ENCODE measurements around the gene ANP32A. TPM values are rescaled to one million over a fixed set of nuclear protein-coding genes. Genes with fewer than 3 reads are reported as not detected.
"Not testable (repeated sequence)": the region's sequence is repeated elsewhere in the genome, so short reads cannot be mapped to it uniquely, and the experiment has no call there.

Gene ANP32A
- 261 TPM for polyA plus RNA-seq (2012; ENCODE audit: missing spikeins)

DNA sequence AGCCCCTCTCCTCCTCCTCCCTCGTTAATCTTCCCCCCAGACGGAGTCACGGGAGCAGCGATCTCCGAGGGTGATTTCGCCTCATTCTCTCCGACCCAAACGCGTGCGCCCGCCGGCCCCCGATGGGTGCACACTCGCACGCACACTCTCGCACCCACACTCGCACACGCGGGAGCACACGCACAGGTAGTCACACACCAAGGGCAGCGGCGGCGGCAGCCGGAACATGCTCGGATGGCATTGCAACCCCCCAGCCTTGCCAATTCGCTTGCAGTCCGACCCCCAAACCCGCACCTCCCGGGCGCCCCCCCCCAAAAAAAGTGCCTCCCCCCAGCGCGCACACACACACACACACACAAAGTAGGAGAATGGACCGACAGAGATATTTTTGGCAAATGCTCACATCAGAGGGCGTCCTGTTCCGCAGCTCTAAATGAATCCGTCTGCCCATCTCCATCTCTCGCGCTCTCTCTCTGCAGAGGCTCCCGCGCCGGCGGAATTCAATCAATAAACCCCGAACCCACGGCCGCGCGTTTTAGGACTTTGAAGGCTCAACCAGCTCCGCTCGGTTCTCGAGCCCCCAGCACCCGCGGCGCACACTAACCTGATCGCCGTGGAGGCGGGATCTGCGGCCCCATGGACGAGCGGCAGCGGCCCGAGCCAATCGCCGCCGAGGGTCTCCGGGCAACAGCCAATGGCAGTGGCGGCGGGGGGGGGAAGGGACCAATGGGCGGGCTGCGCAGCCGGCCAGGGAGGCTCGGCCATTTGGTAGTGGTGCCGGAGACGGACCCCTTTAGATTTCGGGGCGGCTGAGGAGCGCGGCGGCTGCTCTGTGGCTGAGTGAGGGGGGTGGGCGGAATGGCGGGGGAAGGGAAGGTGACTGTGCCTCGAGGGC lies at the start of gene ANP32A:
TSS of gene ANP32A (minus strand) at position 601 of the 895 bp plus-strand sequence. CDS start at position 457, 144 bp downstream.
- FAIRE-seq = peak; percentile 81
- DNase-seq (ENCODE audit: insufficient read length) = peak; percentile 97

DNA sequence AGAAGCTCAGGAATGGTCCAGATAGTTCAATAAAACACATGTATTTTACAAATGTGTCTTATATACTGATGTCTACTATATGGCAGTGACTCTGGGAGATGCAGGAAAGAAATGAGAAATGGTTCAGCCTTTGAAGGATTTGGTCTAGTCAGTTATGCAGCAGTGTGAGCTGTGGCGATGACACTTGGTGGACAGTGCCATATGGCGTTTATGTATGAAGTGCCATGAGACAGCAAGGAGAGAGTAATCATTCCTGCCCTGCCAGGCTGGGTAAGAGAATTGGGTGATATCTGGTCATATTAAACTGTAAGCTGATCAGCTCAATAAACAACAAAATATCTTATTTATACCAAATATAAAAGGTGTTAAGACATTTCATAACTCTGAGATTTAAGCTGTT lies 47.6 kb upstream of the ANP32A start:
- TF ChIP-seq TAF1 (IDR thresholded peaks at IDR 0.05; ENCODE audit: borderline replicate concordance, low read depth, low read length) (no peak), POLR2AphosphoS5 (IDR thresholded peaks at IDR 0.05; ENCODE audit: low read depth, low read length) (no peak), POLR2A (IDR thresholded peaks at IDR 0.05; ENCODE audit: low read depth, low read length) (no peak)
- FAIRE-seq = no peak

More for the DNA sequence above, at the start of gene ANP32A:
- peak; percentile 52 for TF ChIP-seq POLR2A (IDR thresholded peaks at IDR 0.05; ENCODE audit: low read depth, low read length)
- no peak for TF ChIP-seq POLR2AphosphoS5 (IDR thresholded peaks at IDR 0.05; ENCODE audit: low read depth, low read length)
- 0 out of 2 replicates have a peak, but pooled peaks have one; percentile 16 for TF ChIP-seq TAF1 (IDR thresholded peaks at IDR 0.05; ENCODE audit: borderline replicate concordance, low read depth, low read length)

DNA sequence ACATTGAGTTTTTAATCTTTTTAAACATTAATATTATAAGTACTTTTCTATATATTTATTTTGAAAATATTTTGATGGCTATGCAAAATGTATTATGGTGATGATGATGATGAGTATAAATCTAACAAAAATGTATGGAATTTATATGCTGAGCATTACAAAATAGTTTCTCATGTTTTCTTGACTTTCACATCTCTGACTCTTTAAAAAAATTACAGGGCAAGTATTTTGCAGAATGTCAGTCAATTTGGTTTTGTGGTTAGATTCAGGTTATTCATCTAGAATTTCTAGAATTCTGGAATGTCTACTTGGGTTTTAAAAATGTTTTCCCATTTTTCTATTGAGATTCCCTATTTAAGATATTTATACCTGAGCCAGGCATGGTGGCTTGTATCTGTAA lies 41.7 kb upstream of the ANP32A start:
- no peak for TF ChIP-seq TAF1 (IDR thresholded peaks at IDR 0.05; ENCODE audit: borderline replicate concordance, low read depth, low read length)
- TF ChIP-seq POLR2A (IDR thresholded peaks at IDR 0.05; ENCODE audit: low read depth, low read length) = no peak
- TF ChIP-seq POLR2AphosphoS5 (IDR thresholded peaks at IDR 0.05; ENCODE audit: low read depth, low read length) = no peak
- FAIRE-seq (no peak), DNase-seq (ENCODE audit: insufficient read length) (no peak)

More for the DNA sequence above, 47.6 kb upstream of the ANP32A start:
- no peak for DNase-seq (ENCODE audit: insufficient read length)

DNA sequence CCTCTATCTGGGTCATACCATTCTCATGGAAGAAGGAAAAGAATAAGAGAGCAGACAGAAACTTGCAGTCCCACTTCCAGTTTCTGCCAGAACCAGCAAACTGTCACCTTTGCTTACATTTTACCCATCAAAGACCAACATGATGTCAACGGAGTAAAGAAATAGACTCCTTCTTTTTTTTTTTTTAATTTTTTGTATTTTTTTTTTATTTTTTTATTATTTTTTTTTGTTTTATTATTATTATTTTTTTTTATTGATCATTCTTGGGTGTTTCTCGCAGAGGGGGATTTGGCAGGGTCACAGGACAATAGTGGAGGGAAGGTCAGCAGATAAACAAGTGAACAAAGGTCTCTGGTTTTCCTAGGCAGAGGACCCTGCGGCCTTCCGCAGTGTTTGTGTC lies 38.0 kb upstream of the ANP32A start:
- FAIRE-seq; DNase-seq (ENCODE audit: insufficient read length): not testable (repeated sequence)

DNA sequence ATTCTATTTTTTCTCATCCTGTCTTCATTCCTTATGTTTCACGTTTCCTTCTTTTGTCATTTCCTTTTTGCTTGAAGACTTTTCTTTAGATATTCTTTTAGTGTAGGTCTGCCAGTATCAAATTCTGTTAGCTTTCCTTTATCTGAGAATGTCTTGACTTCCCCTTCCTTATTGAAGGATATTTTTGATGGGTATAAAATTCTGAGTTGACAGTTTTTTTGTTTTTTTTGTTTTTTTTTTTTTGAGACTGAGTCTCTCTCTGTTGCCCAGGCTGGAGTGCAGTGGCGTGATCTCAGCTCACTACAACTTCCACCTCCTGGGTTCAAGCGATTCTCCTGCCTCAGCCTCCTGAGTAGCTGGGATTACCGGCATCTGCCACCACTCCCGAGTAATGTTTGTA lies 36.7 kb upstream of the ANP32A start:
- not testable (repeated sequence) for FAIRE-seq; DNase-seq (ENCODE audit: insufficient read length)

DNA sequence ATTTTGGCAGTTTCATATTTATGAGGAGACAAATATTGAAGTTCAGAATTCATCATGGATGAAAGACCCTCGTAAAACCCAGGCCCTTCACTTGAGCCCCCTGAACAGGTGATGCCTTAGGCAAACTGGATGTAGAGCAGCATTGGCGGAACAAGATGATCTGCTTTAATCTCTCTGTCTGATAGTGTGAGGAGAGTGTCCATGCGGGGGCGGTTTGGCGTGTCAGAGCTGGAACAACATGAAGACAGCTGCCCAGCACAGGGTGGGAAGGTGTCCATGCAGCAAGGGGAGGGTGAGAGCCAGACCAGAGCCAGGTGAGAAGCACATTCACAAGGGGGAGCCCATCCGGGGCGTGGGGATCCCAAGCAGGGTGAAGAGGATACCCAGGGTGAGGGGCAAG lies 31.8 kb upstream of the ANP32A start:
- no peak for FAIRE-seq
- no peak for DNase-seq (ENCODE audit: insufficient read length)
- TF ChIP-seq TAF1 (IDR thresholded peaks at IDR 0.05; ENCODE audit: borderline replicate concordance, low read depth, low read length) (no peak), POLR2AphosphoS5 (IDR thresholded peaks at IDR 0.05; ENCODE audit: low read depth, low read length) (no peak), POLR2A (IDR thresholded peaks at IDR 0.05; ENCODE audit: low read depth, low read length) (no peak)

DNA sequence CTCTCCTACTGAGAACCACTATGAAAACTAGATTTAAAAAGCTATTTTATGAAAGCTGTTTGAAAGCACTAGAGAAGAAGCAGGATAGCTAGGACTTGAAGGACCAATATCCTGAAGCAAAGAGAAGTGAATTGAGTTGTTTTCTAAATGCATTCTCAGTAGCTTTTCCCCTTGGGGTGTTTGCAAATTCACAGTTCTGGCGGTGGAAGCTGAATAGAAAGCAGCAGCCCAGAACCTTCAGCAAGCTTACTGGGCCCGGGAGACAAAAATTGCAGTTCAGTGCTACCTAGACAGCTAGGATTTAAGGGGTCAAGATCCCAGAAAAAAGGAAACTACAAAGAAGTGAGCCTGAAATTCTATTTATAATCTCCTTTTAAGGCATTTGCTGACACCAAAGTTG lies 31.3 kb upstream of the ANP32A start:
- no peak for FAIRE-seq
- TF ChIP-seq POLR2A (IDR thresholded peaks at IDR 0.05; ENCODE audit: low read depth, low read length) = no peak
- TF ChIP-seq POLR2AphosphoS5 (IDR thresholded peaks at IDR 0.05; ENCODE audit: low read depth, low read length) = no peak
- TF ChIP-seq TAF1 (IDR thresholded peaks at IDR 0.05; ENCODE audit: borderline replicate concordance, low read depth, low read length) = no peak

DNA sequence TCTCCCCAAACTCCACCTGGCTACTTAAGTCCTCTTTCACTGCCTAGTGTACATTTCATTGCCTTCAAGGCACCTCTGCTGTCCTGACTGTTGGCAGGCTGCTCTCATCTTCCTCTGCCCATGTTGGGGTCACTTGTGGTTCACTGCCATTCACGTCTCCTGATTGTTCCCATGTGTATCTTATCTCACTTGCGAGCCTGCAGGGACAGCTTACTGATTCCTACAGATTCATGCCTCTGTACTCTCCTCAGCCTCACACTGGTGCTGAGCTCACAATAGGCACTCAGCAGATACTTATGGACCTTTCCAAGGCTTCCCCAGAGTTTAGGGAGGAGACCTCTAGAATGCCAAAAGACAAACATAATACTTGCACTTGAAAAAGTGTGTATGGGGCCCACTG lies 28.8 kb upstream of the ANP32A start:
- TF ChIP-seq TAF1 (IDR thresholded peaks at IDR 0.05; ENCODE audit: borderline replicate concordance, low read depth, low read length) (no peak), POLR2A (IDR thresholded peaks at IDR 0.05; ENCODE audit: low read depth, low read length) (no peak), POLR2AphosphoS5 (IDR thresholded peaks at IDR 0.05; ENCODE audit: low read depth, low read length) (no peak)
- DNase-seq (ENCODE audit: insufficient read length) (no peak), FAIRE-seq (no peak)

More for the DNA sequence above, 31.3 kb upstream of the ANP32A start:
- no peak for DNase-seq (ENCODE audit: insufficient read length)

DNA sequence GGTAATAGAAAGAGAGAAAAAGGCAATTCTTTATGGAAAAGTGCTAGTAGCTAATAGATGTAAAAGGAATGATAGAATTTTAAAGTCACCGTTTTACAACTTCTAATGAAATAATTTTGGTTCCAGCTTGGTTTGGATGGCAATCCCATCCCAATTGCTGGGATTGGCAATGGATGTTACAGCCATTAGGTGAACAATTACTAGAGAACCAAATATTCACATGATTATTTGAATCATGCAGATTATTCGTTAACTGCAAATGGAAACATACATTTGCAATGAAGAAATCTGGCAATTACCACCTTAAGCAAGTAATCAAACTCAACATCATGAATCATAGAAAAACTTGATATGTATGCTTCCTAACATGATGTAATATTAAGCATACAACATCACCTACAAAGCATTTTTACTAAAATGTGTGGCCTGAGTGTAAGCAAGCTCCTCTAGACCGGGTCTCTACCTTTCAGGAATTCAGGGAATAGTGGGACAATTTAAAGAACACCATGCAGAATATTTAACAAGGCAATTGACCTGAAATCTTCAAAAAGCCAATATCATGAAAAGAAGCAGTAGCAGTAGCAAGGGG lies 26.2 kb upstream of the ANP32A start:
- no peak for FAIRE-seq
- TF ChIP-seq POLR2AphosphoS5 (IDR thresholded peaks at IDR 0.05; ENCODE audit: low read depth, low read length) = no peak
- TF ChIP-seq TAF1 (IDR thresholded peaks at IDR 0.05; ENCODE audit: borderline replicate concordance, low read depth, low read length) = no peak
- no peak for DNase-seq (ENCODE audit: insufficient read length)

DNA sequence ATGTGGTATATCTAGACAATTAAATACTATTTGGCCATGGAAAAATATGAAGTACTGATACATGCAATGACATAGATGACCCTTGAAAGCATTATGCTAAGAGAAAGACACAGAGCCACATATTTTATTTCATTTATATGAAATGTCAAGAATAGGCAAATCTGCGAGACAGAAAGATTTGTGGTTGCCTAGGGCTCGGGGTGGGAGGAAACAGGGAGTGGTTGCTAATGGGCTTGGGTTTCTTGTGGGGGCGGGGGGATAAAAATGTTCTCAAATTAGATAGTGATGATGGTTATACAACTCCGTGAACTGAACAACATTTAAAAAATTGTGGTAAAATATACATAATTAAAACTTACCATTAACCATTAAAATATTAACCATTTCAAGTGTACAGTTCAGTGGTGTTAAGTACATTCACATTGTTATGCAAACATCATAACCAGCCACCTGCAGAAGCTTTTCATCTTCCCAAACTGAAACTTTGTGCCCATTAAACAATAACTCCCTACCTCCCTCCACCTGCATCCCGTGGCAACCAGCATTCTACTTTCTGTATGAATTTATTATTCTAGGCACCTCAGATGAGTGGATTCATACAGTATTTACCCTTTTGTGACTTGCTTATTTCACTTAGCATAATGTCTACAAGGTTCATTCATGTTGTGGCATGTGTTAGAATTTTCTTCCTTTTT lies 24.3 kb upstream of the ANP32A start:
- FAIRE-seq (no peak), DNase-seq (ENCODE audit: insufficient read length) (no peak)
- TF ChIP-seq POLR2AphosphoS5 (IDR thresholded peaks at IDR 0.05; ENCODE audit: low read depth, low read length) = no peak
- TF ChIP-seq TAF1 (IDR thresholded peaks at IDR 0.05; ENCODE audit: borderline replicate concordance, low read depth, low read length) = no peak
- no peak for TF ChIP-seq POLR2A (IDR thresholded peaks at IDR 0.05; ENCODE audit: low read depth, low read length)

DNA sequence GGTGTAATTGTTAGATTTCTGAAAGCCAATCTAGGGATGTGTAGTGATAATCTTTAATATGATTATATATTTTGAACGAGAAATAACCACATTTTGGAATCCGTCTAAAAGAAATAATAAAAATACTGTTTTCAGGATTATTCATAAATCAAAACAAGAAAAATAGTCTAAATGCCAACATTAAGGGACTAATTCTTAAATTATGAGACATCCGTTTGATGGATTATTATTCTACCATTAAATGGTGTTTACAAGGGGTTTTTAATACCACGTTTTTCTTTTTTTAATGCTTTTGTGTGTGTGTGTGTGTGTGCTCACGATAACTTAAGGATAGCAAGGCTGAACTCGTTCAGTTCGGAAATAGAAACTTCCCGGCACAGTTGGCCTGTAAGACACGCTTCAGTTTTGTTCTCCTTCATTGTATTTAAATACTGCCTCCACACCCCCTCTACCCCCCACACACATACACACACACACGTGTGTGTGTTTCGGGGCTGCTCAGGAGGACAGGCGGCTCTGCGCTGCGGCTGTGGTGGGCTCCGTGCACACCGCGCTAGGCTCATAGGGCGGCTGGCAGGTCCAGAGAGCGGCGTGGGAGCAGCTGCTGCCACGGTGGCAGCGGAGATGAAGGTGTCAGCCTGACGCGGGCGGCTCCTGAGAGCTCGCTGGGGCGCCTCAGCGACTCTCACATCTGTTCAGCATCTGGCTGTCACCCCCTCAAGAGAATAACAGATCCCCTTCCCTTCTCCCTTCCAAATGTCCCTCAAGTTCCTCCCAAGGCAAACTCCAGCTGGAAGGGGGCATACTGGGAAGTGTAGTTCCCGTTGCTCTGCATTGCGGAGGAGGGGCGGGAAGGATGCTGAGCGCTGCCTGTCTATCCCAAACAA lies 23.0 kb upstream of the ANP32A start:
- TF ChIP-seq POLR2A (IDR thresholded peaks at IDR 0.05; ENCODE audit: low read depth, low read length) (no peak), POLR2AphosphoS5 (IDR thresholded peaks at IDR 0.05; ENCODE audit: low read depth, low read length) (no peak), TAF1 (IDR thresholded peaks at IDR 0.05; ENCODE audit: borderline replicate concordance, low read depth, low read length) (no peak)
- DNase-seq (ENCODE audit: insufficient read length) (no peak), FAIRE-seq (peak; percentile 40)
